Measurements from ENCODE around the gene ACOXL. TPM values are rescaled to one million over a fixed set of nuclear protein-coding genes. Genes with fewer than 3 reads are reported as not detected.

ACOXL gene
- polyA plus RNA-seq, 3 donors, result 0.35 TPM; not detected in 2

DNA sequence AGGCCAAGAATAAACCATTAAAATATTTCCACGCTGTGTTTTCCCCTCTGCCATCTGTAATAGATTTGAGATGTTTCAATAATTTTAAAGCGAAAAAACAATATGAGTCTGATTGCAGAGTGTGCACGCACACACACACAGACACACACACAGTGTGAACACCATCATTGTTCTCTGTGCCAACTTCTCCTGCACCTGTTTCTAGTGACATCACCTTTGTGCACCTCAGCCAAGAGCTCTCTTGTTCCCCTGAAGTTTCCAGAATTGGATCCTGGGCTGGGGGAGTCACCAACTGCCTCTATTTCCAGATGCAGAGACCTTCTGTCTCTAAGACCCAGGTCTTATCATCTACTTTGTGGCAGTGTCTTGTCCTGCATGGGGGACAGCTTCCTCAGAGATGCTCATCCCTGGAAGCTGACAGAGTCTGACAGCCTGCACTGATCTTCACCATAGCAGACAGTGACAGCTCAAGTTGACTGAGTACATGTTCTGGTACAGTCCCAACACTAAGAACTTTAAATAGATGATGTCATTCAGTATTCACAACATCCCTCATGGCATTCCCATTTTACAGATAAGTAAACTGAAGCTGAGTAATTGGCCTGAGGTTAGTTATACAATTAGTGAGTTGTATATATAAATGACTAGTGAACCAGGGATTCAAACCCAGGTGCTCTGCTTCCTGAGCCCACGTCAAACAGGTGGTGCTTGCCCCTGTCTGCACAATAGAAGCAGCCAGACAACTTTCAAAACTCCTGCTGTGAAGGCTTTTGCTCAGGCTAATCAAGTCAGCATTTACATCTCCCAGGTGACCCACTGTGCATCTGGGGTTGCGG lies 39.4 kb downstream of the ACOXL start:
- no peak overlapping the region for H3K4me2 ChIP-seq (replicated peaks; ENCODE audit: extremely low read depth, low read length, poor library complexity, severe bottlenecking)
- H3K9me3 ChIP-seq (replicated peaks in 1 of 2; ENCODE audit: control insufficient read depth in 1 of 2, insufficient read depth in 1 of 2, low read length in 2 of 2), result no peaks in the 10 kb centered on the region
- intact Hi-C loops (cut with micrococcal nuclease), result no loop called here
- no peak for DNase-seq
- no peaks in the 10 kb centered on the region for H4K20me1 ChIP-seq (ENCODE audit: insufficient read depth, low read length)
- 92% methylated on average over 2 of the region's 5 CpGs for WGBS (ENCODE audit: insufficient coverage)
- Mint-ChIP-seq H3K4me3 (no peak overlapping the region), H3K4me1 (peaks cover 3% of the 10 kb centered on the region), H3K27me3 (ENCODE audit: low read depth in 3 of 3) (peaks cover 3 to 11% (median 4%) of the 10 kb centered on the region in 3 donors), H3K27ac (no peak overlapping the region), H3K9me3 (peaks cover 0 to 4% (median 1%) of the 10 kb centered on the region in 7 donors), H3K36me3 (no peaks in the 10 kb centered on the region)
- H3K27ac ChIP-seq (ENCODE audit: low read depth in 1 of 2, low read length in 2 of 2), result no peak overlapping the region
- H3K36me3 ChIP-seq (replicated peaks in 1 of 2; ENCODE audit: control insufficient read depth in 1 of 2, insufficient read depth in 2 of 2, low read length in 2 of 2), result no peaks in the 10 kb centered on the region
- H3K4me3 ChIP-seq (replicated peaks in 1 of 3; ENCODE audit: low read depth in 2 of 3, low read length in 3 of 3), result no peak overlapping the region
- H2AFZ ChIP-seq (ENCODE audit: insufficient read depth, low read depth, low read length, poor library complexity, severe bottlenecking), result no peak overlapping the region
- no peak for TF ChIP-seq CTCF (IDR thresholded peaks at IDR 0.05)
- H3K4me1 ChIP-seq (ENCODE audit: control insufficient read depth in 1 of 2, insufficient read depth in 2 of 2, low read length in 2 of 2), result no peaks in the 10 kb centered on the region
- H3K79me2 ChIP-seq (ENCODE audit: insufficient read depth, low read length), result no peaks in the 10 kb centered on the region
- no peaks in the 10 kb centered on the region for H3K27me3 ChIP-seq (ENCODE audit: control insufficient read depth in 2 of 2, insufficient read depth in 2 of 2, low read length in 2 of 2)
- H3K9ac ChIP-seq (ENCODE audit: insufficient read depth, low read length, poor library complexity, severe bottlenecking), result no peak overlapping the region

GRCh38 chr2:110772383-110772755 lies 40.0 kb downstream of the ACOXL start:
- H4K20me1 ChIP-seq (ENCODE audit: insufficient read depth, low read length), result no peaks in the 10 kb centered on the region
- H3K4me1 ChIP-seq (ENCODE audit: control insufficient read depth in 1 of 2, insufficient read depth in 2 of 2, low read length in 2 of 2), result no peaks in the 10 kb centered on the region
- intact Hi-C loops (cut with micrococcal nuclease), result no loop called here
- 80% methylated on average over 1 of the region's 6 CpGs for WGBS (ENCODE audit: insufficient coverage)
- H2AFZ ChIP-seq (ENCODE audit: insufficient read depth, low read depth, low read length, poor library complexity, severe bottlenecking), result no peak overlapping the region
- H3K4me3 Mint-ChIP-seq, result no peak overlapping the region
- no peaks in the 10 kb centered on the region for H3K36me3 ChIP-seq (replicated peaks in 1 of 2; ENCODE audit: control insufficient read depth in 1 of 2, insufficient read depth in 2 of 2, low read length in 2 of 2)
- no peak overlapping the region for H3K9ac ChIP-seq (ENCODE audit: insufficient read depth, low read length, poor library complexity, severe bottlenecking)
- no peak overlapping the region for H3K4me3 ChIP-seq (replicated peaks in 1 of 3; ENCODE audit: low read depth in 2 of 3, low read length in 3 of 3)
- H3K9me3 Mint-ChIP-seq, result peaks cover 0 to 4% (median 1%) of the 10 kb centered on the region in 7 donors
- H3K27me3 Mint-ChIP-seq (ENCODE audit: low read depth in 3 of 3), result peaks cover 4 to 11% (median 4%) of the 10 kb centered on the region in 3 donors
- no peaks in the 10 kb centered on the region for H3K36me3 Mint-ChIP-seq
- H3K27me3 ChIP-seq (ENCODE audit: control insufficient read depth in 2 of 2, insufficient read depth in 2 of 2, low read length in 2 of 2), result no peaks in the 10 kb centered on the region
- H3K4me1 Mint-ChIP-seq, result peaks cover 3% of the 10 kb centered on the region
- TF ChIP-seq CTCF (IDR thresholded peaks at IDR 0.05), result no peak
- DNase-seq, result no peak
- no peak overlapping the region for H3K4me2 ChIP-seq (replicated peaks; ENCODE audit: extremely low read depth, low read length, poor library complexity, severe bottlenecking)
- H3K27ac Mint-ChIP-seq, result no peak overlapping the region
- H3K9me3 ChIP-seq (replicated peaks in 1 of 2; ENCODE audit: control insufficient read depth in 1 of 2, insufficient read depth in 1 of 2, low read length in 2 of 2), result no peaks in the 10 kb centered on the region
- H3K27ac ChIP-seq (ENCODE audit: low read depth in 1 of 2, low read length in 2 of 2), result no peak overlapping the region
- no peaks in the 10 kb centered on the region for H3K79me2 ChIP-seq (ENCODE audit: insufficient read depth, low read length)
